ENCODE data around the gene PCGF6. TPM values are rescaled to one million over a fixed set of nuclear protein-coding genes. Genes with fewer than 3 reads are reported as not detected.

The PCGF6 gene
- total RNA-seq, 1 experiment from 2014 or later, result 24.7 TPM

DNA sequence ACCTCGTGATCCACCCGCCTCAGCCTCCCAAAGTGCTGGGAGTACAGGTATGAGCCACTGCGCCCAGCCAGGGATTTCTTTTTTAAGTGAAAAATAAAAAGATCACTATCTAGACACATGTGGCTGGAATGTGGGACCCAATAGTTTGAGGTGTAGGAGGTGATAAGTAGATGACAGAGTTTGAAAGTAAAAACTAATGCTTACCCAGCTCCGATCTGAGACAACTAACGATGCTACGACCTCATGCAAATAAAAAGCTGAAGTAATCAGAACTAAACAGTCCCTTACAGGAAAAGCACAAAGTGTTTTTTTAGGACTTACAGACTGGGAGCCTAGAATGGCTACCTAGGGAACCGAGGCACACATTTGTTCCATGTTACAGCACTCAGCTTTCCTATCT, 23.0 kb downstream of the PCGF6 start:
- H2AFZ ChIP-seq (ENCODE audit: low read depth, low read length, poor library complexity, severe bottlenecking), result no peak overlapping the region
- ChIA-PET RAD21 (ENCODE audit: low non-redundant PET in 1 of 2, low total read pairs in 2 of 2, uncharacterized antibody in 2 of 2, unreplicated experiment in 2 of 2) (no interaction called here), POLR2A (no interaction called here), CTCF (no interaction called here)
- H3K79me2 ChIP-seq (ENCODE audit: insufficient read depth, low read length), result peaks cover 13% of the 10 kb centered on the region
- no peak overlapping the region for H3K27ac ChIP-seq (ENCODE audit: low read depth, low read length)
- DNase-seq (ENCODE audit: low read depth, low spot score) (no peak), ATAC-seq (no peak)
- TF ChIP-seq, protein P1, sequence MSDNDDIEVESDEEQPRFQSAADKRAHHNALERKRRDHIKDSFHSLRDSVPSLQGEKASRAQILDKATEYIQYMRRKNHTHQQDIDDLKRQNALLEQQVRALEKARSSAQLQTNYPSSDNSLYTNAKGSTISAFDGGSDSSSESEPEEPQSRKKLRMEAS (IDR thresholded peaks at IDR 0.05), result no peak
- TF ChIP-seq RAD21 (IDR thresholded peaks at IDR 0.05; ENCODE audit: low read depth) (no peak), EZH2phosphoT487 (IDR thresholded peaks at IDR 0.05; ENCODE audit: borderline replicate concordance) (no peak), SIN3A (IDR thresholded peaks at IDR 0.05; ENCODE audit: low read depth) (no peak), SP1 (IDR thresholded peaks at IDR 0.05; ENCODE audit: low read depth) (no peak), SRF (IDR thresholded peaks at IDR 0.05; ENCODE audit: low read depth) (no peak)
- TF ChIP-seq, protein P2, sequence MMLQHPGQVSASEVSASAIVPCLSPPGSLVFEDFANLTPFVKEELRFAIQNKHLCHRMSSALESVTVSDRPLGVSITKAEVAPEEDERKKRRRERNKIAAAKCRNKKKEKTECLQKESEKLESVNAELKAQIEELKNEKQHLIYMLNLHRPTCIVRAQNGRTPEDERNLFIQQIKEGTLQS (IDR thresholded peaks at IDR 0.05), result no peak
- TF ChIP-seq, protein P3, sequence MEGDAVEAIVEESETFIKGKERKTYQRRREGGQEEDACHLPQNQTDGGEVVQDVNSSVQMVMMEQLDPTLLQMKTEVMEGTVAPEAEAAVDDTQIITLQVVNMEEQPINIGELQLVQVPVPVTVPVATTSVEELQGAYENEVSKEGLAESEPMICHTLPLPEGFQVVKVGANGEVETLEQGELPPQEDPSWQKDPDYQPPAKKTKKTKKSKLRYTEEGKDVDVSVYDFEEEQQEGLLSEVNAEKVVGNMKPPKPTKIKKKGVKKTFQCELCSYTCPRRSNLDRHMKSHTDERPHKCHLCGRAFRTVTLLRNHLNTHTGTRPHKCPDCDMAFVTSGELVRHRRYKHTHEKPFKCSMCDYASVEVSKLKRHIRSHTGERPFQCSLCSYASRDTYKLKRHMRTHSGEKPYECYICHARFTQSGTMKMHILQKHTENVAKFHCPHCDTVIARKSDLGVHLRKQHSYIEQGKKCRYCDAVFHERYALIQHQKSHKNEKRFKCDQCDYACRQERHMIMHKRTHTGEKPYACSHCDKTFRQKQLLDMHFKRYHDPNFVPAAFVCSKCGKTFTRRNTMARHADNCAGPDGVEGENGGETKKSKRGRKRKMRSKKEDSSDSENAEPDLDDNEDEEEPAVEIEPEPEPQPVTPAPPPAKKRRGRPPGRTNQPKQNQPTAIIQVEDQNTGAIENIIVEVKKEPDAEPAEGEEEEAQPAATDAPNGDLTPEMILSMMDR (IDR thresholded peaks at IDR 0.05 in 2 of 3, conservative IDR thresholded peaks at IDR 0.05 in 1 of 3; ENCODE audit: borderline replicate concordance in 1 of 3, insufficient read depth in 1 of 3, low read depth in 2 of 3, low read length in 2 of 3), result no peak
- H3K4me1 ChIP-seq (ENCODE audit: control insufficient read depth in 1 of 2, insufficient read depth in 2 of 2, low read length in 2 of 2), result no peaks in the 10 kb centered on the region
- H3K4me3 ChIP-seq (replicated peaks in 1 of 2; ENCODE audit: low read depth in 1 of 2, low read length in 2 of 2), result no peak overlapping the region
- H3K36me3 ChIP-seq (ENCODE audit: control insufficient read depth in 1 of 2, insufficient read depth in 2 of 2, low read length in 2 of 2), result peaks cover 34 to 37% of the 10 kb centered on the region in 2 experiments
- H3K9ac ChIP-seq (ENCODE audit: low read length), result no peak overlapping the region
- no peaks in the 10 kb centered on the region for H3K9me3 ChIP-seq (ENCODE audit: control insufficient read depth in 1 of 2, insufficient read depth in 1 of 2, low read depth in 1 of 2, low read length in 2 of 2)
- no peaks in the 10 kb centered on the region for H3K27me3 ChIP-seq (ENCODE audit: insufficient read depth, low read length)
- no peaks in the 10 kb centered on the region; the same call in 1 of the 2 replicates for H4K20me1 ChIP-seq (ENCODE audit: insufficient read depth)
- H3K4me2 ChIP-seq (ENCODE audit: low read length), result no peak overlapping the region
- BruUV-seq (replicated peaks), result no TSS peak
- H3K9me2 ChIP-seq (ENCODE audit: insufficient read depth), result no peaks in the 10 kb centered on the region
- intact Hi-C loops (cut with micrococcal nuclease), result no loop called here

DNA sequence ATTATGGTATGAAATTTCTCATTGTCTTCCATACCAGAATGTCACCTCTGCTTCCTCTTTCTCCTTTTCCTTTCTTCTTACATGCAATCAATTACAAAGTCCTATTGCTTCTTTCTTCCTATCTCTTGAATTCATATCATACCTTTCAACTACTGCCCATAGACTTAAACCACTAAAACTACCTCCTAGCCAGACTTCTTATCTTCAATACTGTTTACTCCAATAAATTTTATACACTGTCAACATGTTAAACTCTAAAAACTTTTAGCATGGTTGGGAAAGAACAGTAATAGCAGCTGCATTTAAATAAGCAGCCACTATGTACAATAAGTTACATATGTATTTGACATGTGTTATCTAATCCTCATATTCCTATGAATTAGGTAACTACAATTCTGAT, 34.9 kb downstream of the PCGF6 start:
- peaks cover 11% of the 10 kb centered on the region; the same call in 1 of the 2 replicates for H3K79me2 ChIP-seq (ENCODE audit: insufficient read depth, low read length)
- TF ChIP-seq ELF1 (IDR thresholded peaks at IDR 0.05; ENCODE audit: borderline replicate concordance, low read depth) (no peak), POLR2A (IDR thresholded peaks at IDR 0.05; ENCODE audit: borderline replicate concordance, extremely low read depth, insufficient read depth, insufficient read length) (no peak), CEBPB (IDR thresholded peaks at IDR 0.05; ENCODE audit: low read depth) (no peak), EGR1 (IDR thresholded peaks at IDR 0.05; ENCODE audit: low read depth) (no peak), YY1 (IDR thresholded peaks at IDR 0.05; ENCODE audit: extremely low read depth, insufficient replicate concordance, low read depth, low read length) (no peak), SP1 (IDR thresholded peaks at IDR 0.05; ENCODE audit: low read depth) (no peak), EZH2phosphoT487 (IDR thresholded peaks at IDR 0.05; ENCODE audit: borderline replicate concordance) (no peak), ZFX (IDR thresholded peaks at IDR 0.05) (no peak)
- TF ChIP-seq, protein P1 (IDR thresholded peaks at IDR 0.05), result no peak
- TF ChIP-seq, protein P3 (IDR thresholded peaks at IDR 0.05 in 2 of 3, conservative IDR thresholded peaks at IDR 0.05 in 1 of 3; ENCODE audit: borderline replicate concordance in 1 of 3, insufficient read depth in 1 of 3, low read depth in 2 of 3, low read length in 2 of 3), result no peak
- H3K4me1 ChIP-seq (ENCODE audit: control insufficient read depth in 1 of 2, insufficient read depth in 2 of 2, low read length in 2 of 2), result no peaks in the 10 kb centered on the region
- ChIA-PET POLR2A (no interaction called here), CTCF (interaction anchor here (0.9 kb wide), 1 partner anchor 18 kb away, joined by 3 read pairs; no protein-coding TSS in a partner anchor), RAD21 (ENCODE audit: low non-redundant PET in 1 of 2, low total read pairs in 2 of 2, uncharacterized antibody in 2 of 2, unreplicated experiment in 2 of 2) (no interaction called here)
- no peak overlapping the region for H3K4me2 ChIP-seq (ENCODE audit: low read length)
- no peaks in the 10 kb centered on the region for H3K27me3 ChIP-seq (ENCODE audit: insufficient read depth, low read length)
- H3K9ac ChIP-seq (ENCODE audit: low read length), result no peak overlapping the region
- intact Hi-C loops (cut with micrococcal nuclease), result no loop called here
- H3K4me3 ChIP-seq (replicated peaks in 1 of 2; ENCODE audit: low read depth in 1 of 2, low read length in 2 of 2), result no peak overlapping the region
- no peak overlapping the region for H2AFZ ChIP-seq (ENCODE audit: low read depth, low read length, poor library complexity, severe bottlenecking)
- BruUV-seq (replicated peaks), result no TSS peak
- DNase-seq (ENCODE audit: low read depth, low spot score), result no peak
- H3K36me3 ChIP-seq (ENCODE audit: control insufficient read depth in 1 of 2, insufficient read depth in 2 of 2, low read length in 2 of 2), result peaks cover 37 to 44% of the 10 kb centered on the region in 2 experiments
- H4K20me1 ChIP-seq (ENCODE audit: insufficient read depth), result no peaks in the 10 kb centered on the region; the same call in 1 of the 2 replicates
- H3K27ac ChIP-seq (ENCODE audit: low read depth, low read length), result no peak overlapping the region
- H3K9me2 ChIP-seq (ENCODE audit: insufficient read depth), result no peaks in the 10 kb centered on the region
- H3K9me3 ChIP-seq (ENCODE audit: control insufficient read depth in 1 of 2, insufficient read depth in 1 of 2, low read depth in 1 of 2, low read length in 2 of 2), result no peaks in the 10 kb centered on the region
- ATAC-seq, result no peak

Data from HCT116 (cell line).